ENCODE results near the gene GRAMD1B.

The GRAMD1B gene

GRCh38 chr11:123665306-123665705 is 235.2 kb downstream of the GRAMD1B start:
- H3K9me3 Mint-ChIP-seq: peaks cover 14% of the 10 kb centered on the region
- H3K4me3 Mint-ChIP-seq: no peak overlapping the region
- no peak for TF ChIP-seq CTCF (IDR thresholded peaks at IDR 0.05)
- H3K27me3 Mint-ChIP-seq (ENCODE audit: low read depth, poor library complexity): peaks cover 4% of the 10 kb centered on the region
- peaks cover 4% of the 10 kb centered on the region for H3K4me1 Mint-ChIP-seq
- no peak overlapping the region for H3K27ac Mint-ChIP-seq
- no peak for DNase-seq
- H3K36me3 Mint-ChIP-seq (ENCODE audit: low read depth): no peaks in the 10 kb centered on the region

- H3K27ac Mint-ChIP-seq: no peak overlapping the region
- H3K36me3 Mint-ChIP-seq (ENCODE audit: low read depth): no peaks in the 10 kb centered on the region
- H3K4me1 Mint-ChIP-seq: peaks cover 4% of the 10 kb centered on the region
- H3K27me3 Mint-ChIP-seq (ENCODE audit: low read depth, poor library complexity): no peaks in the 10 kb centered on the region
- no peak overlapping the region for H3K4me3 Mint-ChIP-seq
- H3K9me3 Mint-ChIP-seq: no peaks in the 10 kb centered on the region
- DNase-seq: no peak
- TF ChIP-seq CTCF (IDR thresholded peaks at IDR 0.05): no peak
These were observed 240.0 kb downstream of the GRAMD1B start for GRCh38 chr11:123670081-123670480.

- TF ChIP-seq CTCF (IDR thresholded peaks at IDR 0.05): no peak
- Mint-ChIP-seq H3K27me3 (ENCODE audit: low read depth, poor library complexity) (peaks cover 4% of the 10 kb centered on the region), H3K27ac (no peak overlapping the region), H3K36me3 (ENCODE audit: low read depth) (no peaks in the 10 kb centered on the region), H3K9me3 (no peaks in the 10 kb centered on the region), H3K4me1 (no peaks in the 10 kb centered on the region), H3K4me3 (no peak overlapping the region)
- DNase-seq: no peak
These were observed 241.5 kb downstream of the GRAMD1B start for GRCh38 chr11:123671534-123671933.

GRCh38 chr11:123672568-123672967 is 242.5 kb downstream of the GRAMD1B start:
- no peaks in the 10 kb centered on the region for H3K9me3 Mint-ChIP-seq
- H3K4me1 Mint-ChIP-seq: no peaks in the 10 kb centered on the region
- H3K36me3 Mint-ChIP-seq (ENCODE audit: low read depth): no peaks in the 10 kb centered on the region
- no peak overlapping the region for H3K27ac Mint-ChIP-seq
- H3K4me3 Mint-ChIP-seq: no peak overlapping the region
- H3K27me3 Mint-ChIP-seq (ENCODE audit: low read depth, poor library complexity): peaks cover 4% of the 10 kb centered on the region
- TF ChIP-seq CTCF (IDR thresholded peaks at IDR 0.05): no peak
- no peak for DNase-seq

- H3K4me1 Mint-ChIP-seq: no peaks in the 10 kb centered on the region
- DNase-seq: no peak
- no peaks in the 10 kb centered on the region for H3K9me3 Mint-ChIP-seq
- H3K27ac Mint-ChIP-seq: no peak overlapping the region
- no peaks in the 10 kb centered on the region for H3K36me3 Mint-ChIP-seq (ENCODE audit: low read depth)
- TF ChIP-seq CTCF (IDR thresholded peaks at IDR 0.05): no peak
- H3K27me3 Mint-ChIP-seq (ENCODE audit: low read depth, poor library complexity): peaks cover 11% of the 10 kb centered on the region
- no peak overlapping the region for H3K4me3 Mint-ChIP-seq
These were observed 244.2 kb downstream of the GRAMD1B start for GRCh38 chr11:123674297-123674696.
